MM.1S (cell line): ENCODE measurements around the gene WIPF2.

Experiments
- DNase-seq: peaks from one replicate; pipeline ENCODE4 v3.0.0-alpha.2; 2015
- H2AFZ ChIP-seq: fragments of 300-600 bp; sonication (generic); 2 replicates; pipeline ENCODE4 v1.6.0; 2016; ENCODE audit warnings: antibody characterized with exemption, low read length
- H3F3A ChIP-seq: fragments of 300-600 bp; sonication (generic); 2 replicates; pipeline ENCODE4 v1.6.1; 2016; ENCODE audit warnings: mild to moderate bottlenecking, antibody characterized with exemption, low read length, moderate library complexity, mixed read lengths; ENCODE audit not compliant: insufficient read depth
- H3K27ac ChIP-seq: fragments of 300-600 bp; sonication (generic); 2 replicates; pipeline ENCODE4 v1.5.1; 2016; ENCODE audit warnings: mild to moderate bottlenecking, low read length
- H3K27me3 ChIP-seq: fragments of 300-600 bp; sonication (generic); replicated peaks from 2 replicates; pipeline ENCODE4 v1.6.0; 2016; ENCODE audit warnings: low read length; ENCODE audit not compliant: insufficient read depth
- H3K36me3 ChIP-seq: fragments of 300-600 bp; sonication (generic); replicated peaks from 2 replicates; pipeline ENCODE4 v1.6.1; 2016; ENCODE audit warnings: mild to moderate bottlenecking, low read length, mixed read lengths; ENCODE audit not compliant: insufficient read depth
- H3K4me1 ChIP-seq: fragments of 300-600 bp; sonication (generic); 2 replicates; pipeline ENCODE4 v1.6.1; 2016; ENCODE audit warnings: low read length, mixed read lengths
- H3K4me2 ChIP-seq: fragments of 300-600 bp; sonication (generic); 2 replicates; pipeline ENCODE4 v1.6.0; 2016; ENCODE audit warnings: low read depth, low read length
- H3K4me3 ChIP-seq: fragments of 300-600 bp; sonication (generic); 2 replicates; pipeline ENCODE4 v1.5.1; 2016; ENCODE audit warnings: low read length, mixed read lengths
- H3K79me2 ChIP-seq: fragments of 300-600 bp; sonication (generic); 2 replicates; pipeline ENCODE4 v1.6.1; 2016; ENCODE audit warnings: mixed run types, low read length, mixed read lengths
- H3K9ac ChIP-seq: fragments of 300-600 bp; sonication (generic); 2 replicates; pipeline ENCODE4 v1.6.1; 2016; ENCODE audit warnings: low read length, mixed read lengths
- H3K9me2 ChIP-seq: fragments of 300-600 bp; sonication (generic); replicated peaks from 2 replicates; pipeline ENCODE4 v1.6.1; 2016; ENCODE audit warnings: mild to moderate bottlenecking, low read length, mixed read lengths; ENCODE audit not compliant: insufficient read depth
- H3K9me3 ChIP-seq: fragments of 300-600 bp; sonication (generic); replicated peaks from 2 replicates; pipeline ENCODE4 v1.6.1; 2016; ENCODE audit warnings: mild to moderate bottlenecking, low read length, mixed read lengths; ENCODE audit not compliant: insufficient read depth
- H4K20me1 ChIP-seq: fragments of 300-600 bp; sonication (generic); 2 replicates; pipeline ENCODE4 v1.6.1; 2016; ENCODE audit warnings: mild to moderate bottlenecking, low read length, moderate library complexity, mixed read lengths; ENCODE audit not compliant: insufficient read depth
- EZH2 ChIP-seq: fragments of 300-600 bp; sonication (generic); optimal IDR thresholded peaks from 2 replicates; pipeline ENCODE3; 2017; ENCODE audit warnings: low read depth, mild to moderate bottlenecking, antibody characterized with exemption, low read length, mixed read lengths
- EZH2phosphoT487 ChIP-seq: fragments of 300-600 bp; sonication (generic); IDR thresholded peaks from 2 replicates; pipeline ENCODE4 v1.6.1; 2018; ENCODE audit warnings: antibody characterized with exemption, low read length
- TF ChIP-seq, protein P1 (sequence below): fragments of 300-600 bp; sonication (generic); IDR thresholded peaks from 2 replicates; pipeline ENCODE4 v1.5.1; 2016; ENCODE audit warnings: antibody characterized with exemption, low read length, mixed read lengths

WIPF2 gene

DNA sequence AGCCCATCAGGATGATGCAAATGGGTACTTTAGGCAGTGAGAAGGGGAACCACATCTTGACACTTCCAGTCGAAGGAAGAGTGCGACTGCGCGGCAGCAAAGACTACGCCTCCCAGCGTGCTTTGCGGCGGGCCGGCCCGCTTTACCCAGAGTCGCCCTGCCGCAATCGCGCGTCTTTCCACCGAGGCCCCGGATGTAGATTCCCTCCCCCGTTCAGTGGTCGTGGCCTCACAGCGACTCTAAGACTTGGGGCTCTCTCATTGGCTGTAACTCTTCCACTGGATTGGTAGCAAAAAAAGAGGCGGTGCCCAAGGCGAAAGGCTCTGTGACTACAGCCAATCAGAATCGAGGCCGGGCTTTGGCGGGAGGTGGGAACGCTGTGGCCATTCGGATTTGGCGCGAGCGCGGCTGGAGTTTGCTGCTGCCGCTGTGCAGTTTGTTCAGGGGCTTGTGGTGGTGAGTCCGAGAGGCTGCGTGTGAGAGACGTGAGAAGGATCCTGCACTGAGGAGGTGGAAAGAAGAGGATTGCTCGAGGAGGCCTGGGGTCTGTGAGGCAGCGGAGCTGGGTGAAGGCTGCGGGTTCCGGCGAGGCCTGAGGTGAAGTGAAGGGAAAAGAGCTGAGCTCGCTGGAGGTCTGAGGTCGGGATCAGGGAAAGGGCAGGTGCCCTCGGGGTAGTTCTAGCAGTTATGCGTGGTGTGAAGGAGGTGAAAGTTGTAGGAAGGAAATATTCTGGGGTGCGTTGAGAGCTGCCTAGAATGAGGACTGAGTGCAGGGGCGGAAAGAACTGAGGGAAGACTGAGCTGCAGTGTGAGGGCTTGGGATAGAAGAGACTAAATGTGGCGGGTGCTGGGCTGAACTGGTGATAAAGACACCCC, 68.6 kb downstream of the WIPF2 start, which contains the start of gene CDC6:
CDC6 (plus strand) TSS at position 386 of the 876 bp plus-strand sequence. CDS start 1,542 bp downstream, outside the sequence.
- peak within 1 kb of the TSS; percentile 84 for H3K4me2 ChIP-seq
- H3K79me2 ChIP-seq: peaks cover 43% of the 10 kb centered on the region
- H3K27ac ChIP-seq: peak within 1 kb of the TSS; percentile 91
- peak within 1 kb of the TSS; percentile 99 for H3K4me3 ChIP-seq
- peaks cover 11% of the 10 kb centered on the region; the same call in 1 of the 2 replicates for H3K36me3 ChIP-seq
- peak within 1 kb of the TSS; percentile 84 for H2AFZ ChIP-seq
- H4K20me1 ChIP-seq: peaks cover 10% of the 10 kb centered on the region; the same call in 1 of the 2 replicates
- TF ChIP-seq EZH2phosphoT487 (no peak), EZH2 (no peak)
- TF ChIP-seq, protein P1, sequence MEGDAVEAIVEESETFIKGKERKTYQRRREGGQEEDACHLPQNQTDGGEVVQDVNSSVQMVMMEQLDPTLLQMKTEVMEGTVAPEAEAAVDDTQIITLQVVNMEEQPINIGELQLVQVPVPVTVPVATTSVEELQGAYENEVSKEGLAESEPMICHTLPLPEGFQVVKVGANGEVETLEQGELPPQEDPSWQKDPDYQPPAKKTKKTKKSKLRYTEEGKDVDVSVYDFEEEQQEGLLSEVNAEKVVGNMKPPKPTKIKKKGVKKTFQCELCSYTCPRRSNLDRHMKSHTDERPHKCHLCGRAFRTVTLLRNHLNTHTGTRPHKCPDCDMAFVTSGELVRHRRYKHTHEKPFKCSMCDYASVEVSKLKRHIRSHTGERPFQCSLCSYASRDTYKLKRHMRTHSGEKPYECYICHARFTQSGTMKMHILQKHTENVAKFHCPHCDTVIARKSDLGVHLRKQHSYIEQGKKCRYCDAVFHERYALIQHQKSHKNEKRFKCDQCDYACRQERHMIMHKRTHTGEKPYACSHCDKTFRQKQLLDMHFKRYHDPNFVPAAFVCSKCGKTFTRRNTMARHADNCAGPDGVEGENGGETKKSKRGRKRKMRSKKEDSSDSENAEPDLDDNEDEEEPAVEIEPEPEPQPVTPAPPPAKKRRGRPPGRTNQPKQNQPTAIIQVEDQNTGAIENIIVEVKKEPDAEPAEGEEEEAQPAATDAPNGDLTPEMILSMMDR: no peak
- peaks cover 9% of the 10 kb centered on the region for H3F3A ChIP-seq
- H3K9ac ChIP-seq: peak within 1 kb of the TSS; percentile 96
- H3K4me1 ChIP-seq: peaks cover 25% of the 10 kb centered on the region
- no peaks in the 10 kb centered on the region for H3K9me2 ChIP-seq
- H3K27me3 ChIP-seq: no peaks in the 10 kb centered on the region
- no peaks in the 10 kb centered on the region for H3K9me3 ChIP-seq
- peak; percentile 100 for DNase-seq

DNA sequence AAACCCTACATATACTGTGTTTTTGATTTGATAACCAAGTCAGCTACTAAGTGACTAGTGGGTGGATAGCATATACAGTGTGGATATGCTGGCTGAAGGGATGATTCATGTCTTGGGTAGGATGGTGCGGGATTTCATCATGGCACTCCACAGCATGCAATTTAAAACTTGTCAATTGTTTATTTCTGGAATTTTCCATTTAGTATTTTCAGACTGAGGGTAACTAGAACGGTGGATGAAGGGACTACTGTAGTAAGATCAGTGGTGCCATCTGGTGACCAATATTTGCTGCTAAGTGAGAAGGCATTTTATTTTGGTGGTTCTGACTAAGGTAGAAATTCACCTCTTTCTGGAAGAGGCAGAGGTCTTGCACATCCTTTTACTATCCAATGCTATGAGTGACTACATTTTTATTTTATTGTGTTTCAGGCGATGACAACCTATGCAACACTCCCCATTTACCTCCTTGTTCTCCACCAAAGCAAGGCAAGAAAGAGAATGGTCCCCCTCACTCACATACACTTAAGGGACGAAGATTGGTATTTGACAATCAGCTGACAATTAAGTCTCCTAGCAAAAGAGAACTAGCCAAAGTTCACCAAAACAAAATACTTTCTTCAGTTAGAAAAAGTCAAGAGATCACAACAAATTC, 71.7 kb downstream of the WIPF2 start:
- Histone ChIP-seq H3K9me3 (no peaks in the 10 kb centered on the region), H3K9ac (no peak overlapping the region), H3K4me1 (peaks cover 25% of the 10 kb centered on the region), H2AFZ (no peak overlapping the region), H3K4me3 (no peak overlapping the region), H4K20me1 (peaks cover 14% of the 10 kb centered on the region; the same call in 1 of the 2 replicates), H3K27ac (no peak overlapping the region), H3K4me2 (peak overlapping the region; percentile 21; the same call in 1 of the 2 replicates), H3K36me3 (peaks cover 25% of the 10 kb centered on the region), H3K27me3 (no peaks in the 10 kb centered on the region), H3K79me2 (peaks cover 70% of the 10 kb centered on the region), H3F3A (peaks cover 9% of the 10 kb centered on the region), H3K9me2 (no peaks in the 10 kb centered on the region)
- DNase-seq: peak; percentile 62
- TF ChIP-seq EZH2phosphoT487: no peak
- TF ChIP-seq, protein P1: peak; percentile 60

DNA sequence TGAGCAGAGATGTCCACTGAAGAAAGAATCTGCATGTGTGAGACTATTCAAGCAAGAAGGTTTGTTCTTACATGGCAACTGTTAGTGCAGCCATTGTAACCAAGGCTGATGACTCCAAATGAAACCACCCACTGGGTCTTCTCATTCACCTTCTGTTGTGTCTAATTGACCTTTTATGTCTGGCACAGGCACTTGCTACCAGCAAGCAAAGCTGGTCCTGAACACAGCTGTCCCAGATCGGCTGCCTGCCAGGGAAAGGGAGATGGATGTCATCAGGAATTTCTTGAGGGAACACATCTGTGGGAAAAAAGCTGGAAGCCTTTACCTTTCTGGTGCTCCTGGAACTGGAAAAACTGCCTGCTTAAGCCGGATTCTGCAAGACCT, 72.2 kb downstream of the WIPF2 start:
- Histone ChIP-seq H3K79me2 (peaks cover 75% of the 10 kb centered on the region), H3K4me2 (no peak overlapping the region; the same call in 1 of the 2 replicates), H3K36me3 (peaks cover 29% of the 10 kb centered on the region)

More for the DNA sequence above, 72.2 kb downstream of the WIPF2 start:
- H3K27ac ChIP-seq: no peak overlapping the region
- H3K4me3 ChIP-seq: no peak overlapping the region
- H3K9me2 ChIP-seq: no peaks in the 10 kb centered on the region
- H4K20me1 ChIP-seq: peaks cover 17% of the 10 kb centered on the region; the same call in 1 of the 2 replicates
- no peak for DNase-seq
- H3K4me1 ChIP-seq: peaks cover 25% of the 10 kb centered on the region
- no peaks in the 10 kb centered on the region for H3K9me3 ChIP-seq
- H3K9ac ChIP-seq: no peak overlapping the region
- H2AFZ ChIP-seq: no peak overlapping the region
- H3F3A ChIP-seq: peaks cover 9% of the 10 kb centered on the region
- TF ChIP-seq EZH2 (no peak), EZH2phosphoT487 (no peak)
- TF ChIP-seq, protein P1: no peak
- H3K27me3 ChIP-seq: no peaks in the 10 kb centered on the region
